ENCODE results near the gene TIAM1. TPM values are rescaled to one million over a fixed set of nuclear protein-coding genes. Genes with fewer than 3 reads are reported as not detected.

The TIAM1 gene
- total RNA-seq, 1 donor = 16.3 TPM

DNA sequence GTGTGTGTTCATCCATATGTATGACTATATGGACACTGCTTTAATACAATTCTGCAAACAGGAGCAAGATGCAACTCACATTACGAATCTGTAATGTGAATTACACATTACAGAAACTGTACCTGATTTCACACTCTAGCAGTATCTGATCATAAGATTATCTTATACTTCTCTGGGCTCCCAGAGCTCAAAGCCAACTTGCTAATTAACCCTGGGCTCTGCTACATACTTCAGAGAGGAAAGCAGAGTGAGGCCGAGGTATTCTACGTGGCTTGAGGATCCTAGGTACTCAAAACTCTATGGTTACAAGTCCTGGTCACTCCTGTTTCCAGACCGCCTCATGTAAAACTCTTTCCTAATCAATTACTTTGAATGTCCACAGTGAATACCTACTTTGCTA lies 156.6 kb downstream of the TIAM1 start:
- H3K27ac ChIP-seq (ENCODE audit: low read depth, low read length) = no peak overlapping the region
- H3K4me1 ChIP-seq (ENCODE audit: insufficient read depth, low read length) = no peaks in the 10 kb centered on the region
- H3K9me3 ChIP-seq (ENCODE audit: low read depth, low read length) = no peaks in the 10 kb centered on the region
- H4K20me1 ChIP-seq (ENCODE audit: insufficient read depth, low read length) = no peaks in the 10 kb centered on the region
- no peak for DNase-seq (ENCODE audit: insufficient read length, low spot score, missing footprints)
- no peak overlapping the region for H3K4me3 ChIP-seq (ENCODE audit: insufficient read depth, low read length)
- H3K79me2 ChIP-seq (ENCODE audit: insufficient read depth, low read length) = no peaks in the 10 kb centered on the region
- TF ChIP-seq, protein P1, sequence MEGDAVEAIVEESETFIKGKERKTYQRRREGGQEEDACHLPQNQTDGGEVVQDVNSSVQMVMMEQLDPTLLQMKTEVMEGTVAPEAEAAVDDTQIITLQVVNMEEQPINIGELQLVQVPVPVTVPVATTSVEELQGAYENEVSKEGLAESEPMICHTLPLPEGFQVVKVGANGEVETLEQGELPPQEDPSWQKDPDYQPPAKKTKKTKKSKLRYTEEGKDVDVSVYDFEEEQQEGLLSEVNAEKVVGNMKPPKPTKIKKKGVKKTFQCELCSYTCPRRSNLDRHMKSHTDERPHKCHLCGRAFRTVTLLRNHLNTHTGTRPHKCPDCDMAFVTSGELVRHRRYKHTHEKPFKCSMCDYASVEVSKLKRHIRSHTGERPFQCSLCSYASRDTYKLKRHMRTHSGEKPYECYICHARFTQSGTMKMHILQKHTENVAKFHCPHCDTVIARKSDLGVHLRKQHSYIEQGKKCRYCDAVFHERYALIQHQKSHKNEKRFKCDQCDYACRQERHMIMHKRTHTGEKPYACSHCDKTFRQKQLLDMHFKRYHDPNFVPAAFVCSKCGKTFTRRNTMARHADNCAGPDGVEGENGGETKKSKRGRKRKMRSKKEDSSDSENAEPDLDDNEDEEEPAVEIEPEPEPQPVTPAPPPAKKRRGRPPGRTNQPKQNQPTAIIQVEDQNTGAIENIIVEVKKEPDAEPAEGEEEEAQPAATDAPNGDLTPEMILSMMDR (IDR thresholded peaks at IDR 0.05; ENCODE audit: extremely low read depth, low read depth, low read length) = no peak
- H3K36me3 ChIP-seq (ENCODE audit: insufficient read depth, low read length) = no peaks in the 10 kb centered on the region
- H3K4me2 ChIP-seq (ENCODE audit: insufficient read depth, low read length) = no peak overlapping the region
- no peaks in the 10 kb centered on the region for H3K27me3 ChIP-seq (ENCODE audit: insufficient read depth, low read length)
- no peak overlapping the region for H2AFZ ChIP-seq (ENCODE audit: low read length)

DNA sequence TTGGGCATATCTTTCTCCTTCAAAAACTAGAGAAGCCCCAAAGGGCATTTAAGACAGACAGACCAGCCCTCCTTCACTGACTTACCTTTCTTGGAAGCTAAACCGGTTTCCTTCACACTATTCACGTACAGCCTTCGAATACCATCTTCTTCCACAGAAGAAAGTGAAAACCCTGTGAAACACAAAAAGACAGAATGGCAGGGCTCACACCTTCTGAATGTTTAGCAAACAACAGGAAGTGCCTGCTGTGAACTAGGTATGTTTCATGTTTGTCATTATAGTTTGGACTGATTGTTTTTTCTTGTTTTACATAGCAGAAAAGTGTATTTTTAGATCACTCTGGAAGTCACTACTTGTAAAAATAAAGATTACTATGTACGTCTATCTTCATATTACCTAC lies 157.1 kb downstream of the TIAM1 start:
- Histone ChIP-seq H3K27ac (ENCODE audit: low read depth, low read length) (no peak overlapping the region), H4K20me1 (ENCODE audit: insufficient read depth, low read length) (no peaks in the 10 kb centered on the region), H3K4me3 (ENCODE audit: insufficient read depth, low read length) (no peak overlapping the region), H3K27me3 (ENCODE audit: insufficient read depth, low read length) (no peaks in the 10 kb centered on the region), H3K36me3 (ENCODE audit: insufficient read depth, low read length) (no peaks in the 10 kb centered on the region), H3K79me2 (ENCODE audit: insufficient read depth, low read length) (no peaks in the 10 kb centered on the region), H2AFZ (ENCODE audit: low read length) (no peak overlapping the region), H3K9me3 (ENCODE audit: low read depth, low read length) (no peaks in the 10 kb centered on the region), H3K4me1 (ENCODE audit: insufficient read depth, low read length) (no peaks in the 10 kb centered on the region), H3K4me2 (ENCODE audit: insufficient read depth, low read length) (no peak overlapping the region)
- TF ChIP-seq, protein P1 (IDR thresholded peaks at IDR 0.05; ENCODE audit: extremely low read depth, low read depth, low read length) = no peak
- no peak for DNase-seq (ENCODE audit: insufficient read length, low spot score, missing footprints)

DNA sequence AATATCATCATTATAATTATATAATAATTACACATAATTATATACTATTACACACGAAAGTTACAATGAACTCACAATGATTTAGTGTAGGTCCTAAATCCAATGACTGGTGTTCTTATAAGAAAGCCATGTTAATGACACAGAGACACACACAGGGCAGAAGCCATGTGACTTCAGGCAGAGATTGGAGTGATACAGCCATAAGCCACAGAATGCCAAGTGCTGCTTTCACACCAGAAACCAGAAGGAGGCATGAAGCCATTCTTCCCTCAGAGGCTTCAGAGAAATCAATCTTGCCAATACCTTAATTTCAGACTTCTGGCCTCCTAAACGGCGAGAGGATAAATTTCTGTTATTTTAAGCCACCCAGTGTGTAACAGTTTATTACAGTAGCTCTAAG lies 158.4 kb downstream of the TIAM1 start:
- no peaks in the 10 kb centered on the region for H3K4me1 ChIP-seq (ENCODE audit: insufficient read depth, low read length)
- no peak overlapping the region for H3K4me2 ChIP-seq (ENCODE audit: insufficient read depth, low read length)
- no peaks in the 10 kb centered on the region for H3K79me2 ChIP-seq (ENCODE audit: insufficient read depth, low read length)
- no peak overlapping the region for H3K4me3 ChIP-seq (ENCODE audit: insufficient read depth, low read length)
- no peak for DNase-seq (ENCODE audit: insufficient read length, low spot score, missing footprints)
- H3K9me3 ChIP-seq (ENCODE audit: low read depth, low read length) = no peaks in the 10 kb centered on the region
- H3K27ac ChIP-seq (ENCODE audit: low read depth, low read length) = no peak overlapping the region
- H3K36me3 ChIP-seq (ENCODE audit: insufficient read depth, low read length) = no peaks in the 10 kb centered on the region
- H2AFZ ChIP-seq (ENCODE audit: low read length) = no peak overlapping the region
- H4K20me1 ChIP-seq (ENCODE audit: insufficient read depth, low read length) = no peaks in the 10 kb centered on the region
- TF ChIP-seq, protein P1 (IDR thresholded peaks at IDR 0.05; ENCODE audit: extremely low read depth, low read depth, low read length) = no peak
- no peaks in the 10 kb centered on the region for H3K27me3 ChIP-seq (ENCODE audit: insufficient read depth, low read length)

DNA sequence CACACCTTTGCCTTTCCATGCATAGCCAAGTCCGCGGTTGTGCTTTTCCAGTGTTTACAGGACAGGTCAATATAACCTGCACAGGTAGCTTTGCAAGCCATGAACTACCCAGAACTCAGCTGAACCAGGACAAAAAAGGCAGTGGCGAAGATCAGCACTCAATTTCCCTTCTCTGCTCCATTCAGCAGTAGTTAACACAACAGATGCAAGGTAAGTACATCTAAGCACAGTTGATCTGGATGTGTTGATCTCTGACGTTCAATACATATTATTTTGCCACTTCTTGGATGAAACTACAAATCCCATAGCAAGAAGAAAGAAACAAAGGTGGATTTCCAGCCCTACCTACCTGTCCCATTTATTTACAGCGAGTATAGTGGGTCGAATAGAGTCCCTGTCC lies 159.2 kb downstream of the TIAM1 start:
- Histone ChIP-seq H2AFZ (ENCODE audit: low read length) (no peak overlapping the region), H3K4me3 (ENCODE audit: insufficient read depth, low read length) (no peak overlapping the region), H3K27me3 (ENCODE audit: insufficient read depth, low read length) (no peaks in the 10 kb centered on the region), H4K20me1 (ENCODE audit: insufficient read depth, low read length) (no peaks in the 10 kb centered on the region), H3K79me2 (ENCODE audit: insufficient read depth, low read length) (no peaks in the 10 kb centered on the region), H3K4me1 (ENCODE audit: insufficient read depth, low read length) (no peaks in the 10 kb centered on the region), H3K9me3 (ENCODE audit: low read depth, low read length) (no peaks in the 10 kb centered on the region), H3K36me3 (ENCODE audit: insufficient read depth, low read length) (no peaks in the 10 kb centered on the region), H3K4me2 (ENCODE audit: insufficient read depth, low read length) (no peak overlapping the region), H3K27ac (ENCODE audit: low read depth, low read length) (no peak overlapping the region)
- DNase-seq (ENCODE audit: insufficient read length, low spot score, missing footprints) = no peak
- TF ChIP-seq, protein P1 (IDR thresholded peaks at IDR 0.05; ENCODE audit: extremely low read depth, low read depth, low read length) = no peak
